HepG2 (cell line): Measurements from ENCODE around the gene FAM234A. TPM values are rescaled to one million over a fixed set of nuclear protein-coding genes. Genes with fewer than 3 reads are reported as not detected.

ENCODE experiments used
- BCL6 ChIP-seq: IDR thresholded peaks from 2 replicates; pipeline ENCODE4 v1.6.1; 2016; ENCODE audit warnings: missing genetic modification reagents, missing compliant biosample characterization
- CENPX ChIP-seq: sonication (generic); formaldehyde crosslinking; IDR thresholded peaks from 2 replicates; pipeline ENCODE4 v1.9.0; 2021; ENCODE audit warnings: mild to moderate bottlenecking, missing genetic modification reagents, moderate library complexity
- FOXA1 ChIP-seq, 2 experiments: fragments of 450-650 bp in 1 of 2; sonication (generic) in 1 of 2; formaldehyde crosslinking in 1 of 2; IDR thresholded peaks; 2 replicates each; pipeline versions ENCODE4 v1.4.0 to v1.6.1; 2016 to 2020; ENCODE audit warnings: missing genetic modification reagents in 1 of 2
- HOXD1 ChIP-seq: sonication (generic); formaldehyde crosslinking; IDR thresholded peaks from 2 replicates; pipeline ENCODE4 v1.5.0; 2020; ENCODE audit warnings: missing genetic modification reagents
- IRF1 ChIP-seq: sonication (generic); formaldehyde crosslinking; IDR thresholded peaks from 2 replicates; pipeline ENCODE4 v1.4.0; 2020; ENCODE audit warnings: low read depth, mild to moderate bottlenecking, missing genetic modification reagents
- JUN ChIP-seq: sonication (generic); formaldehyde crosslinking; IDR thresholded peaks from 2 replicates; pipeline ENCODE4 v1.4.0; 2020; ENCODE audit warnings: mild to moderate bottlenecking, missing genetic modification reagents
- MBNL3 ChIP-seq: fragments of 250-450 bp; sonication (Bioruptor Pico); conservative IDR thresholded peaks from 2 replicates; pipeline ENCODE4 v1.8.0; 2022; ENCODE audit warnings: mild to moderate bottlenecking, inconsistent platforms
- MIER2 ChIP-seq: IDR thresholded peaks from 2 replicates; pipeline ENCODE4 v1.6.1; 2016; ENCODE audit warnings: missing biosample characterization, missing genetic modification reagents
- MXD3 ChIP-seq: IDR thresholded peaks from 2 replicates; pipeline ENCODE4 v1.6.1; 2016; ENCODE audit warnings: mild to moderate bottlenecking, missing biosample characterization, missing genetic modification reagents
- NFIC ChIP-seq: IDR thresholded peaks from 2 replicates; pipeline ENCODE4 v1.6.1; 2012; ENCODE audit warnings: mild to moderate bottlenecking, low read length, inconsistent platforms
- NR1H2 ChIP-seq: sonication (generic); formaldehyde crosslinking; IDR thresholded peaks from 2 replicates; pipeline ENCODE4 v1.8.1; 2022; ENCODE audit warnings: low read depth, missing genetic modification reagents, borderline replicate concordance
- RBM39 ChIP-seq: fragments of 200-400 bp; formaldehyde crosslinking; IDR thresholded peaks from one replicate; pipeline ENCODE4 v1.6.1; 2018; ENCODE audit warnings: antibody characterized with exemption, mild to moderate bottlenecking, low read depth, low read length; ENCODE audit not compliant: poor library complexity, severe bottlenecking
- SKIL ChIP-seq: sonication (generic); formaldehyde crosslinking; IDR thresholded peaks from 2 replicates; pipeline ENCODE4 v1.8.0; 2022; ENCODE audit warnings: missing genetic modification reagents, mild to moderate bottlenecking, moderate library complexity, borderline replicate concordance
- SNAPC2 ChIP-seq: sonication (generic); formaldehyde crosslinking; IDR thresholded peaks from 2 replicates; pipeline ENCODE4 v1.8.1; 2022; ENCODE audit warnings: mild to moderate bottlenecking, missing genetic modification reagents
- SNRNP70 ChIP-seq: fragments of 200-400 bp; formaldehyde crosslinking; IDR thresholded peaks from 2 replicates; pipeline ENCODE4 v1.6.1; 2017; ENCODE audit warnings: mild to moderate bottlenecking, low read depth, low read length, moderate library complexity
- TAF15 ChIP-seq: fragments of 200-400 bp; formaldehyde crosslinking; IDR thresholded peaks from one replicate; pipeline ENCODE4 v1.6.1; 2018; ENCODE audit warnings: mild to moderate bottlenecking, low read depth, low read length; ENCODE audit not compliant: poor library complexity, severe bottlenecking
- TBX3 ChIP-seq: fragments of 450-650 bp; IDR thresholded peaks from 2 replicates; pipeline ENCODE4 v1.6.1; 2017; ENCODE audit warnings: antibody characterized with exemption, mild to moderate bottlenecking, inconsistent platforms, borderline replicate concordance
- TP53 ChIP-seq: sonication (generic); formaldehyde crosslinking; conservative IDR thresholded peaks from 2 replicates; pipeline ENCODE4 v1.4.0; 2020; ENCODE audit warnings: missing genetic modification reagents
- YY1 ChIP-seq: IDR thresholded peaks from 2 replicates; pipeline ENCODE4 v1.6.1; 2011; ENCODE audit warnings: low read length, low read depth, moderate library complexity, mild to moderate bottlenecking; ENCODE audit not compliant: insufficient read depth, insufficient replicate concordance
- ZBTB49 ChIP-seq: sonication (generic); formaldehyde crosslinking; IDR thresholded peaks from 2 replicates; pipeline ENCODE4 v1.4.0; 2020; ENCODE audit warnings: missing genetic modification reagents, borderline replicate concordance
- ZNF253 ChIP-seq: sonication (generic); formaldehyde crosslinking; IDR thresholded peaks from 2 replicates; pipeline ENCODE4 v1.8.0; 2022; ENCODE audit warnings: mild to moderate bottlenecking, missing genetic modification reagents, borderline replicate concordance
- ZNF33A ChIP-seq: sonication (generic); formaldehyde crosslinking; IDR thresholded peaks from 2 replicates; pipeline ENCODE4 v1.5.1; 2020; ENCODE audit warnings: missing genetic modification reagents, mild to moderate bottlenecking, moderate library complexity, borderline replicate concordance
- ZSCAN29 ChIP-seq: sonication (generic); formaldehyde crosslinking; conservative IDR thresholded peaks from 2 replicates; pipeline ENCODE4 v1.4.0; 2020; ENCODE audit warnings: mild to moderate bottlenecking, missing genetic modification reagents
- polyA plus RNA-seq, 8 experiments: library from polyadenylated mRNA; depleted of rRNA in 3 of 8; stranded (reverse) in 7 of 8; unstranded in 1 of 8; fragments of >200 nt; fragmentation: Illumina TruSeq in 4 of 8; extraction: Trizol in 4 of 8; gene quantifications; 2 replicates each; pipeline versions ENCODE4 v1.2.1 to v1.2.3, GENCODE V29; 2011 to 2016; ENCODE audit warnings: low read depth in 4 of 8, missing spikeins in 1 of 8, mixed read lengths in 1 of 8; ENCODE audit not compliant: insufficient read depth in 1 of 8
- total RNA-seq, 5 experiments: library from RNA; depleted of rRNA; stranded (reverse); fragments of >200 nt; fragmentation: Illumina TruSeq; extraction: Trizol; gene quantifications; 2 replicates each; pipeline ENCODE4 v1.2.3, GENCODE V29; 2016; ENCODE audit warnings: low read depth in 1 of 5

The FAM234A gene
- total and polyA plus RNA-seq, 2 of the 13 experiments (the other 11 are each of a cell fraction or from before 2014, with no cell fraction given) = 29.2 to 34.4 TPM

- peak; percentile 61 for TF ChIP-seq TAF15
- TF ChIP-seq CENPX = no peak
- TF ChIP-seq FOXA1 (IDR thresholded peaks at IDR 0.05) = no peak
- TF ChIP-seq FOXA1 (CRISPR knock-in tag; IDR thresholded peaks at IDR 0.05) = no peak
- no peak for TF ChIP-seq ZBTB49 (CRISPR knock-in tag)
- no peak; the same call in 1 of the 2 replicates for TF ChIP-seq MXD3 (CRISPR knock-in tag)
- TF ChIP-seq ZNF253 (CRISPR knock-in tag) = no peak
- TF ChIP-seq SNAPC2 (CRISPR knock-in tag) = no peak
- TF ChIP-seq MIER2 (CRISPR knock-in tag) = no peak
- no peak for TF ChIP-seq ZNF33A (CRISPR knock-in tag)
- no peak for TF ChIP-seq SNRNP70
- TF ChIP-seq TBX3 = no peak
- no peak for TF ChIP-seq MBNL3
- no peak for TF ChIP-seq IRF1 (CRISPR knock-in tag)
- TF ChIP-seq BCL6 (CRISPR knock-in tag) = 0 out of 2 replicates have a peak, but pooled peaks have one; percentile 1
- TF ChIP-seq NR1H2 (CRISPR knock-in tag) = no peak
- TF ChIP-seq NFIC = no peak
- 0 out of 2 replicates have a peak, but pooled peaks have one; percentile 49 for TF ChIP-seq SKIL (CRISPR knock-in tag)
- no peak for TF ChIP-seq HOXD1 (CRISPR knock-in tag)
- no peak for TF ChIP-seq JUN (CRISPR knock-in tag)
- no peak for TF ChIP-seq TP53
- peak; percentile 87 for TF ChIP-seq YY1
- TF ChIP-seq ZSCAN29 (CRISPR knock-in tag) = peak; percentile 38; the same call in 1 of the 2 replicates
- no peak for TF ChIP-seq RBM39
Observed at GRCh38 chr16:234468-235305, at the start of gene FAM234A (continued).
